GM12873 (cell line): ENCODE data around the gene PLEKHA3.

Source experiments
- CTCF ChIP-seq: IDR thresholded peaks from 2 replicates; pipeline ENCODE4 v1.5.1; 2012; ENCODE audit warnings: low read depth, mild to moderate bottlenecking, moderate library complexity, low read length, control low read depth; ENCODE audit not compliant: insufficient read depth; ENCODE audit errors: missing control alignments

Gene PLEKHA3

GRCh38 chr2:178512484-178512883 lies 32.2 kb downstream of the PLEKHA3 start:
- TF ChIP-seq CTCF = no peak

DNA sequence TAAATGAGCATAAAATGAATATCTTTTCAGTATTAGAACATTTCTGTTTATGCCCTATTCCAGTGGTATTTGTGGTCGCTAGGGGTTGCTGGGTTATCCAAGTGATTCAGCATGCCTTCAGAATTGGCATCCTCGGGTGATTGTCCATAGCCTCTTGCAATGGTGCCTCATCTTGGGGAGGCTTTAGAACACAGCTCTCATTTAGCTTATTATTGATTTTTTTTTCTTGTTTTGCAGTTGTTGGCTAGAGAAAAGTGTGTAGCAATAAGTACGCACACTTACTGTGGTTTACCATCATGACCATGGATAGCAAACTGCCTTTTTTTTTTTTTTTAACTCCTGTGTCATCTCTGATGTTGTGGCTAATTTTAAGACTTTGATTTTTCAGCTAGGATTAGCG lies 33.6 kb downstream of the PLEKHA3 start:
- TF ChIP-seq CTCF = no peak

DNA sequence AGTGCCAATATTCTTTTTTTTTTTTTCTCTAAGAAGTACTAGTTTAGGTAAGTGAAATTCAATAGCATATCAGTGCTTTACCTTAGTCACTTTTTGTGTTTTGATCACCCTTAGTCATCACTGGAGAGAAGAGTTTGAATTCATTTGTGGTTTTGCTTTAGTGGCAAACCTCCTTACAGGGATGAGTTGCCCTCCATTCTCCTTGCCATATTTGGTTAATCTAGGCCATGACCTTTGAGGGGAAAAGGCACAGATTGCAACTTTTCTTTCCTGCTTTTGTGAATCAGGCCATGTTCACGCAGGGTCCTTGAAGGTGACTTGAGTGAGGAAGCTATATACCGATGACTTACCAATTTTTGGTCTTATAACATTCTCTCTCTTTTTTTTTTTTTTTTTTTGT lies 34.4 kb downstream of the PLEKHA3 start:
- no peak for TF ChIP-seq CTCF

- TF ChIP-seq CTCF = no peak
Measured at GRCh38 chr2:178517496-178517895, 37.2 kb downstream of the PLEKHA3 start.

DNA sequence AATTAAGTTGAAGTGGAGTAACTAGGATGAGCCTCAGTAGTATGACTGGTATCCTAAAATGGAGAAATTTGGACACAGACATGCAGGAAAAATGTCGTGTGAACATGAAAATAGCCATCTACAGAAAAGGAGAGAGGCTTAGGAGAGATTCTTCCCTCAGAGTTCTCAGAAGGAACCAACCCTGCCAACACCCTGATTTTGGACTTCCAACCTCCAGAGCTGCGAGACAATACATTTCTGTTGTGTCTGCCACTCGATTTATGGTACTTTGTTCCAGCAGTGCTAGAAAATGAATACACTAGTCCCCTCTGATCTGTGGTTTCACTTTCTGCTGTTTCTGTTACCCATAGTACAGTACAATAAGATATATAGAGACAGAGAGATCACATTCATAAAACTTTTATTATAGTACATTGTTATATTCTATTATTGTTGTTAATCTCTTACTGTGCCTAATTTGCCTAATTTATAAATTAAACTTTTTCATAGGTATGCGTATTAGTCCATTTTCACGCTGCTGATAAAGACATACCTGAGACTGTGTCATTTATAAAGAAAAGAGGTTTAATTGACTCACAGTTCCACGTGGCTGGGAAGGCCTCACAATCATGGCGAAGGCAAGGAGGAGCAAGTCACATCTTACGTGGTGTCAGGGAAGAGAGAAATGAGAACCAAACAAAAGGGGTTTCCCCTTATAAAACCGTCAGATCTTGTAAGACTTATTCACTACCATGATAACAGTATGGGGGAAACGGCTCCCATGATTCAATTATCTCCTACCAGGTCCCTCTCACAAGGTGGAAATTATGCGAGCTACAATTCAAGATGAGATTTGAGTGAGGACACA lies 41.3 kb downstream of the PLEKHA3 start:
- TF ChIP-seq CTCF = no peak

DNA sequence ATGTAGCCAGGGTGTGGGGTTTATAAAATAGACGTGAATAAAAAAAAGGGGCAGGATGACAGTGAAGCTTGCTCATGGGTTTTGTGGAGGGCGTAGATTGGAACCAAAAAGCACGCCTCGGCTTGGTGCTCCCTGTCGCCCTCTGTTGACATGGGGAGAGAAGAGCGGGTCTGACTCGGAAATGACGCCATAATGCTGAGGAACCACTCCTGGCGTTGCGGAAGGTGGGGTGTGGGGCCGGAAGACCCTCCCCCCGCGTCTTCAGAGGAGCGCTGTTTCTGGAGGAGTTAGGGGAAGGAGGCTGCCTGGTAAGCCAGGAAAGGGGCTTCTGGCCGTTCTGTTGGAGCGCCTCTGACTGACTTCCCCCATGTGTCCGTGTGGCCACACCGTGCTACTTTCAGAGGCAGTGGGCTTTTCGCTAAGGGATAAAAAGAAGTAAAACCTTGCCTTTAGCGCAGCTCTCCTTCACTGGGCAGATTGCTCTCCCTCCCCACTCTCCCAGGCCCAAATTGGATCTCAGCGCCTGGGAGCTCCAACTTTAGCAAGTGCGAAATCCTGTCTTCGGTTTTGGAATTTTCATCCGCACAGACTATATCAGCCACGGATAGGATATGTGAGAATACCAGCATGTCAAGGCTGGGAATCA lies 42.8 kb downstream of the PLEKHA3 start:
- peak; percentile 97 for TF ChIP-seq CTCF

- no peak for TF ChIP-seq CTCF
Measured at GRCh38 chr2:178523596-178524134, 43.4 kb downstream of the PLEKHA3 start.
